Neuronal stem cell (in vitro differentiated cells): Measurements from ENCODE around the gene NCEH1.
"Not testable (repeated sequence)": the region's sequence is repeated elsewhere in the genome, so short reads cannot be mapped to it uniquely, and the experiment has no call there.

ENCODE experiments used
- DNase-seq: peaks from one replicate; pipeline ENCODE4 v3.0.0-alpha.2; 2013; ENCODE audit warnings: low spot score
- H2AFZ ChIP-seq: one replicate; pipeline ENCODE4 v1.6.1; 2013; ENCODE audit warnings: mild to moderate bottlenecking, low read length, inconsistent platforms
- H2AK5ac ChIP-seq: 2 replicates; pipeline ENCODE4 v1.6.1; 2013; ENCODE audit warnings: low read depth, mild to moderate bottlenecking, inconsistent platforms, low read length, moderate library complexity, mixed read lengths
- H2BK120ac ChIP-seq: 2 replicates; pipeline ENCODE4 v1.6.1; 2013; ENCODE audit warnings: low read depth, mild to moderate bottlenecking, inconsistent platforms, low read length, moderate library complexity, mixed read lengths
- H2BK12ac ChIP-seq: one replicate; pipeline ENCODE4 v1.6.1; 2013; ENCODE audit warnings: low read length, inconsistent platforms
- H2BK15ac ChIP-seq: 2 replicates; pipeline ENCODE4 v1.6.1; 2013; ENCODE audit warnings: mild to moderate bottlenecking, low read length, inconsistent platforms, mixed read lengths
- H2BK5ac ChIP-seq: one replicate; pipeline ENCODE4 v1.6.1; 2013; ENCODE audit warnings: inconsistent platforms, mild to moderate bottlenecking, low read length, moderate library complexity
- H3K14ac ChIP-seq: one replicate; pipeline ENCODE4 v1.6.1; 2013; ENCODE audit warnings: low read length, inconsistent platforms
- H3K18ac ChIP-seq: 2 replicates; pipeline ENCODE4 v1.6.1; 2013; ENCODE audit warnings: low read length, inconsistent platforms
- H3K23ac ChIP-seq: 2 replicates; pipeline ENCODE4 v1.6.1; 2013; ENCODE audit warnings: low read depth, mild to moderate bottlenecking, mixed read lengths, low read length, inconsistent platforms; ENCODE audit not compliant: poor library complexity
- H3K27ac ChIP-seq: replicated peaks from 3 replicates; pipeline ENCODE4 v1.5.1; 2013; ENCODE audit warnings: low read length, inconsistent platforms
- H3K27me3 ChIP-seq, 3 experiments: 2 replicates each; pipeline ENCODE4 v1.6.1; 2013; ENCODE audit warnings: low read length in 3 of 3, mild to moderate bottlenecking in 2 of 3, inconsistent platforms in 1 of 3, low read depth in 1 of 3, mixed read lengths in 1 of 3, moderate library complexity in 1 of 3; ENCODE audit not compliant: control insufficient read depth in 3 of 3, insufficient read depth in 3 of 3
- H3K36me3 ChIP-seq, 2 donors: replicated peaks in 1 of 2; 2 replicates each; pipeline ENCODE4 v1.6.1; 2013; ENCODE audit warnings: low read length in 2 of 2; ENCODE audit not compliant: control insufficient read depth in 2 of 2, insufficient read depth in 2 of 2
- H3K4ac ChIP-seq: 2 replicates; pipeline ENCODE4 v1.6.1; 2013; ENCODE audit warnings: inconsistent platforms, mild to moderate bottlenecking, low read length, moderate library complexity
- H3K4me1 ChIP-seq, 2 donors: 1 replicate in 1 of 2; 2 replicates in 1 of 2; pipeline ENCODE4 v1.6.1; 2013; ENCODE audit warnings: low read length in 2 of 2, low read depth in 1 of 2; ENCODE audit not compliant: control insufficient read depth in 2 of 2, insufficient read depth in 1 of 2
- H3K4me2 ChIP-seq: one replicate; pipeline ENCODE4 v1.6.1; 2013; ENCODE audit warnings: mild to moderate bottlenecking, low read length, inconsistent platforms; ENCODE audit not compliant: insufficient read depth, poor library complexity, severe bottlenecking
- H3K4me3 ChIP-seq, 2 donors: 2 replicates each; pipeline ENCODE4 v1.5.1; 2013; ENCODE audit warnings: low read length in 2 of 2, mild to moderate bottlenecking in 2 of 2, inconsistent platforms in 1 of 2, moderate library complexity in 1 of 2
- H3K79me1 ChIP-seq: one replicate; pipeline ENCODE4 v1.6.1; 2013; ENCODE audit warnings: low read depth, mild to moderate bottlenecking, inconsistent platforms, low read length, moderate library complexity
- H3K9ac ChIP-seq: one replicate; pipeline ENCODE4 v1.6.1; 2013; ENCODE audit warnings: mild to moderate bottlenecking, low read depth, low read length, inconsistent platforms; ENCODE audit not compliant: poor library complexity
- H3K9me3 ChIP-seq, 2 donors: replicated peaks in 1 of 2; 2 replicates each; pipeline versions ENCODE3 to v1.6.1; 2013; ENCODE audit warnings: low read length in 2 of 2, mild to moderate bottlenecking in 2 of 2, inconsistent platforms in 1 of 2, low read depth in 1 of 2, mixed read lengths in 1 of 2, moderate library complexity in 1 of 2; ENCODE audit not compliant: control insufficient read depth in 2 of 2, insufficient read depth in 1 of 2
- H4K8ac ChIP-seq: one replicate; pipeline ENCODE4 v1.6.1; 2013; ENCODE audit warnings: low read depth, mild to moderate bottlenecking, inconsistent platforms, low read length, moderate library complexity
- H4K91ac ChIP-seq: one replicate; pipeline ENCODE4 v1.6.1; 2013; ENCODE audit warnings: low read length, low read depth, mild to moderate bottlenecking, inconsistent platforms; ENCODE audit not compliant: poor library complexity
- WGBS, 2 donors: extraction: QIAGEN DNeasy Blood & Tissue Kit; methylation state at CpG; one replicate each; pipeline ENCODE4 v1.1.7; 2013; ENCODE audit warnings: missing lambda C conversion rate in 2 of 2, mixed read lengths in 1 of 2; ENCODE audit not compliant: insufficient read length in 2 of 2, insufficient replicate concordance in 1 of 2; ENCODE audit errors: extremely low coverage in 2 of 2; 5-methylcytosine and 5-hydroxymethylcytosine counted together

The NCEH1 gene

GRCh38 chr3:172722536-172723040 is 11.7 kb upstream of the NCEH1 start:
- H2BK15ac ChIP-seq, H3K4ac ChIP-seq, H3K4me2 ChIP-seq, H3K79me1 ChIP-seq, H4K8ac ChIP-seq, H3K27me3 ChIP-seq, H3K23ac ChIP-seq, DNase-seq, H3K4me3 ChIP-seq, H2BK12ac ChIP-seq, H3K4me1 ChIP-seq, H2AK5ac ChIP-seq, H2BK5ac ChIP-seq, H2AFZ ChIP-seq, H3K14ac ChIP-seq, H3K36me3 ChIP-seq, H3K27ac ChIP-seq, H4K91ac ChIP-seq, H2BK120ac ChIP-seq, H3K18ac ChIP-seq, H3K9ac ChIP-seq: not testable (repeated sequence)
- peaks cover 1 to 16% of the 10 kb centered on the region in 2 donors for H3K9me3 ChIP-seq
- WGBS, 2 donors: no CpG with 5 or more reads among the region's 8 CpGs

GRCh38 chr3:172717493-172718088 is 6.7 kb upstream of the NCEH1 start:
- Histone ChIP-seq H3K9ac (no peak overlapping the region), H2BK15ac (no peak overlapping the region), H3K14ac (no peak overlapping the region), H4K91ac (no peak overlapping the region), H3K4ac (no peak overlapping the region), H3K9me3 (peaks cover 1 to 12% of the 10 kb centered on the region in 2 donors), H3K4me2 (no peak overlapping the region), H2AFZ (no peak overlapping the region), H3K4me1 (no peaks in the 10 kb centered on the region), H2BK5ac (no peak overlapping the region), H3K18ac (no peak overlapping the region), H3K27ac (no peak overlapping the region), H3K4me3 (no peak overlapping the region), H3K27me3 (peaks cover 0 to 7% (median 0%) of the 10 kb centered on the region in 3 experiments), H2AK5ac (no peak overlapping the region), H2BK120ac (no peak overlapping the region), H3K79me1 (no peaks in the 10 kb centered on the region), H2BK12ac (no peak overlapping the region), H3K36me3 (no peaks in the 10 kb centered on the region), H3K23ac (no peak overlapping the region), H4K8ac (no peak overlapping the region)
- no peak for DNase-seq
- WGBS, 2 donors: no CpG with 5 or more reads among the region's 4 CpGs

- WGBS, 2 donors: no CpG with 5 or more reads among the region's 5 CpGs
- no peak overlapping the region for H2BK5ac ChIP-seq
- no peak overlapping the region for H2AFZ ChIP-seq
- no peak overlapping the region for H4K91ac ChIP-seq
- H3K4me1 ChIP-seq: no peaks in the 10 kb centered on the region
- no peak overlapping the region for H3K18ac ChIP-seq
- no peak overlapping the region for H3K4ac ChIP-seq
- H3K27me3 ChIP-seq: peaks cover 0 to 7% (median 0%) of the 10 kb centered on the region in 3 experiments
- no peak overlapping the region for H3K23ac ChIP-seq
- peaks cover 1 to 12% of the 10 kb centered on the region in 2 donors for H3K9me3 ChIP-seq
- no peaks in the 10 kb centered on the region for H3K36me3 ChIP-seq
- H3K27ac ChIP-seq: no peak overlapping the region
- H2BK15ac ChIP-seq: no peak overlapping the region
- no peak overlapping the region for H4K8ac ChIP-seq
- H3K9ac ChIP-seq: no peak overlapping the region
- H2BK120ac ChIP-seq: no peak overlapping the region
- no peak overlapping the region for H2BK12ac ChIP-seq
- no peak overlapping the region for H3K4me3 ChIP-seq
- H3K4me2 ChIP-seq: no peak overlapping the region
- DNase-seq: no peak
- H3K79me1 ChIP-seq: no peaks in the 10 kb centered on the region
- H2AK5ac ChIP-seq: no peak overlapping the region
- H3K14ac ChIP-seq: no peak overlapping the region
These were observed 5.6 kb upstream of the NCEH1 start for GRCh38 chr3:172716476-172716875.

GRCh38 chr3:172713316-172713715 is 2.4 kb upstream of the NCEH1 start:
- H3K23ac ChIP-seq: no peak overlapping the region
- H3K4me3 ChIP-seq: no peak overlapping the region
- no peak overlapping the region for H4K8ac ChIP-seq
- no peak overlapping the region for H2AFZ ChIP-seq
- H3K27ac ChIP-seq: no peak overlapping the region
- no CpG with 5 or more reads among the region's 3 CpGs for WGBS, 2 donors
- H3K79me1 ChIP-seq: no peaks in the 10 kb centered on the region
- no peak overlapping the region for H3K9ac ChIP-seq
- H3K4me2 ChIP-seq: no peak overlapping the region
- H2BK5ac ChIP-seq: no peak overlapping the region
- no peak overlapping the region for H2BK15ac ChIP-seq
- H3K18ac ChIP-seq: no peak overlapping the region
- H3K36me3 ChIP-seq: no peaks in the 10 kb centered on the region
- H3K9me3 ChIP-seq: no peaks in the 10 kb centered on the region
- no peak for DNase-seq
- H2BK120ac ChIP-seq: no peak overlapping the region
- no peak overlapping the region for H3K4ac ChIP-seq
- peaks cover 0 to 7% (median 0%) of the 10 kb centered on the region in 3 experiments for H3K27me3 ChIP-seq
- no peak overlapping the region for H2BK12ac ChIP-seq
- H3K14ac ChIP-seq: no peak overlapping the region
- no peak overlapping the region for H2AK5ac ChIP-seq
- H3K4me1 ChIP-seq: peaks cover 3% of the 10 kb centered on the region in 2 donors
- H4K91ac ChIP-seq: no peak overlapping the region
